CD8-positive, alpha-beta memory T cell (primary cell): ENCODE data around the gene RALGPS2. TPM values are rescaled to one million over a fixed set of nuclear protein-coding genes. Genes with fewer than 3 reads are reported as not detected.

Experiments
- CTCF ChIA-PET: fragments of 350-600 bp; sonication (Branson Sonifier 250); formaldehyde crosslinking; loops from one replicate; lab custom pipeline; 2021; ENCODE audit warnings: antibody characterized with exemption; lab: Charles Lee
- POLR2A ChIA-PET: fragments of 350-600 bp; sonication (Branson Sonifier 250); formaldehyde crosslinking; loops from one replicate; lab custom pipeline; 2021; ENCODE audit warnings: antibody characterized with exemption; lab: Charles Lee
- DNase-seq, 5 donors: peaks; one replicate each; pipeline versions ENCODE4 v3.0.0 to v3.0.0-alpha.2; 2020 to 2022; ENCODE audit warnings: mixed read lengths in 1 of 5
- H3K27ac ChIP-seq: one replicate; pipeline ENCODE4 v1.7.0; 2013; ENCODE audit warnings: low read depth, mild to moderate bottlenecking, low read length, moderate library complexity
- H3K27me3 ChIP-seq: 2 replicates; pipeline ENCODE4 v1.7.0; 2013; ENCODE audit warnings: low read length, mild to moderate bottlenecking; ENCODE audit not compliant: insufficient read depth, poor library complexity, severe bottlenecking
- H3K36me3 ChIP-seq: 2 replicates; pipeline ENCODE4 v1.7.0; 2013; ENCODE audit warnings: mild to moderate bottlenecking, low read length, moderate library complexity; ENCODE audit not compliant: insufficient read depth
- H3K4me1 ChIP-seq: 2 replicates; pipeline ENCODE4 v1.7.0; 2013; ENCODE audit warnings: mild to moderate bottlenecking, low read length, moderate library complexity; ENCODE audit not compliant: insufficient read depth
- H3K4me3 ChIP-seq: 2 replicates; pipeline ENCODE4 v1.7.0; 2013; ENCODE audit warnings: mild to moderate bottlenecking, low read length
- H3K9me3 ChIP-seq: 2 replicates; pipeline ENCODE4 v1.7.0; 2013; ENCODE audit warnings: mild to moderate bottlenecking, low read length
- H3K27ac Mint-ChIP-seq, 8 donors: one replicate each; pipeline ENCODE4 v1.8.0; 2020 to 2021; ENCODE audit warnings: mixed read lengths in 8 of 8, mild to moderate bottlenecking in 6 of 8, inconsistent platforms in 3 of 8, moderate library complexity in 3 of 8
- H3K27me3 Mint-ChIP-seq, 2 donors: one replicate each; pipeline ENCODE4 v1.8.0; 2020 to 2021; ENCODE audit warnings: mixed read lengths in 2 of 2, mild to moderate bottlenecking in 1 of 2, moderate library complexity in 1 of 2
- H3K36me3 Mint-ChIP-seq, 3 donors: one replicate each; pipeline ENCODE4 v1.8.0; 2020 to 2021; ENCODE audit warnings: mixed read lengths in 3 of 3, inconsistent platforms in 1 of 3, mild to moderate bottlenecking in 1 of 3
- H3K4me1 Mint-ChIP-seq, 3 donors: one replicate each; pipeline ENCODE4 v1.8.0; 2020 to 2021; ENCODE audit warnings: mixed read lengths in 3 of 3, inconsistent platforms in 1 of 3, mild to moderate bottlenecking in 1 of 3
- H3K4me3 Mint-ChIP-seq, 7 donors: one replicate each; pipeline ENCODE4 v1.8.0; 2020 to 2021; ENCODE audit warnings: mixed read lengths in 7 of 7, mild to moderate bottlenecking in 6 of 7, moderate library complexity in 4 of 7, inconsistent platforms in 2 of 7
- H3K9me3 Mint-ChIP-seq, 5 donors: one replicate each; pipeline ENCODE4 v1.8.0; 2020 to 2022; ENCODE audit warnings: mixed read lengths in 5 of 5, mild to moderate bottlenecking in 3 of 5, moderate library complexity in 2 of 5, inconsistent platforms in 1 of 5
- polyA plus RNA-seq: library from polyadenylated mRNA; unstranded; fragments of 300-500 nt; fragmentation: Illumina TruSeq; gene quantifications from one replicate; pipeline ENCODE4 v1.2.3, GENCODE V29; 2021
- total RNA-seq, 2 experiments: library from RNA; stranded (reverse); gene quantifications; one replicate each; pipeline ENCODE4 v1.2.3, GENCODE V29; 2021

Gene RALGPS2
- total and polyA plus RNA-seq, 3 experiments from 2014 or later, result 1.8 to 4.1 (median 2.1) TPM

DNA sequence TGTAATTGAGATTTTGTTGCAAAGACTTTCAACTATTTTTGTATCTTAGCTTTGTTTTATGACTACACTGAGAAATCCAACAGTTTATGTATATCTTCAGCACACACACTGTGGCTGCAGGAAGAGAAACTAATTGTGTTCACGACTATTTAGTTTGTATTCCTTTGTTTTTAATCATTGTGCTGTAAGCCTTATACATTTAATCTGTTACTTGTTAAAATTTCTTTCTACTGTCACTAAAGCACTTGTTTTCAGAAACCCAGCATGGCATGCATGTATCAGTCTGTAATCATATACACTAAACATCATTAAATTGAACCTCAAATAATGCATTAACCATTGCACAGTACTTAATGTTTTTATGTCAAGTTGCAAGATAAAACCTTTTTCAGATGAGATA is 145.2 kb downstream of the RALGPS2 start:
- peaks cover 3 to 7% (median 6%) of the 10 kb centered on the region in 3 donors for H3K4me1 Mint-ChIP-seq
- H3K4me3 Mint-ChIP-seq, result no peak overlapping the region
- H3K4me3 ChIP-seq, result no peak overlapping the region
- H3K27me3 Mint-ChIP-seq, result peaks cover 0 to 7% of the 10 kb centered on the region in 2 donors
- no peaks in the 10 kb centered on the region for H3K4me1 ChIP-seq
- no peak for DNase-seq
- H3K36me3 ChIP-seq, result no peaks in the 10 kb centered on the region
- H3K9me3 ChIP-seq, result no peaks in the 10 kb centered on the region
- POLR2A ChIA-PET, result no interaction called here
- CTCF ChIA-PET, result no interaction called here
- H3K27ac Mint-ChIP-seq, result no peak overlapping the region
- no peaks in the 10 kb centered on the region for H3K27me3 ChIP-seq
- no peak overlapping the region for H3K27ac ChIP-seq
- no peaks in the 10 kb centered on the region for H3K9me3 Mint-ChIP-seq
- H3K36me3 Mint-ChIP-seq, result no peaks in the 10 kb centered on the region

DNA sequence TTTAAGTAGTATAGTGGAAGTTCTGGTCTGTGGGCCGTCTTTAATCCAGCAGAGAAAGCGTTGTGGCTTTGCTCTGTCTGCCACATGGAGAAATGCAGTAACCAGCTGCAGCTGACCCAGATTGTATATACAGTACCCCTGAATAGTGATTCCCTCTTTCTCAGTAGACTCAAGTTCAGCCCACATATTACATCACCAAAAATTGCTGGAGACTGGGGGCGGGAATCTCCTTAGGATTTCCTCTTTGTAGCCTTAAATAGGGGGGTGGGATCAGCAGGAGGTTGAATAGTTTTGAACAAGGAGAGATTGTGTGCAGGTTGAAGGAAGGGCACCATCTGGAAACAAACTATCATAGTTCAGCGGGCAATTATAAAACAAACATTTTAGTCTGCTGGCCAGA is 145.9 kb downstream of the RALGPS2 start, which contains the start of gene ANGPTL1:
ANGPTL1 (minus strand) TSS at position 134 of the 400 bp plus-strand sequence. CDS start 5,301 bp downstream, outside the sequence.
- H3K36me3 ChIP-seq, result no peaks in the 10 kb centered on the region

DNA sequence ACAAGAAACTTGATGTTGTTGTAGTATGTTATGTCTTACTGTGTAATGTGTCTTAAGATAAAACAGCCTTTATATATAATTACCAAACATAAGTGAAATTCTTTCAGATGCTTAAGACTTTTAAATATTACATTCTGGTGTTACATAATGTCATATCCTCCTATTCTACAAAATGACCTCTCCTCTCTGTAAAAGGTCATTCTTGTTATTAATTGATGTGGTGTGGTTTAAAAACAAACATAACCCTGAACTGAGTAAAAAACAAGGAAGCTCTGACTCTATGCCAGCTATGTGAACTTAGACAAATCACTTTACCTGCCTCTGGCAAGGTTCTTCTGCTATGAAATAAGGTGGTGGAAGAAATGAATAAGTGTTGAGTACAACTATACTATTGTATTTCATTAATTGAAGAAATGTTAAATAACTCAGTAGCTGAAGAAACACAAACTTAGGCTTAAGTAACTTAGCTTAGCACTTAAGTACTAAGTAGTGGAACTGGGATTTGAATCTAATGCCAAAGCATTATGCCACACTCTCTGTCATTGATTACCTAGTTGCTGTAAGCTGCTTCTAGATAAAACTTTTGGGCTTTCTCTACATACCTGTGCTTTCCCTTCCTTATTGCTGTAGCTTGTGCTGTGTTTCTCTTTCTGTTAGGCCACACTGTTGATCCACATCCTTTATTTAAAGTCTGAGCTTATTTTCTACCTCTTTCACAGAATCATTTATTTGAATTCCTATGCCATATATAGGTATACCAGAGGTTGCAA is 146.7 kb downstream of the RALGPS2 start:
- H3K4me1 Mint-ChIP-seq, result peaks cover 3 to 7% (median 6%) of the 10 kb centered on the region in 3 donors
- no peak for DNase-seq
- ChIA-PET POLR2A (no interaction called here), CTCF (no interaction called here)
- peak overlapping the region in 1 of 8 donors; percentile 75 for H3K27ac Mint-ChIP-seq
- no peaks in the 10 kb centered on the region for H3K36me3 Mint-ChIP-seq
- H3K36me3 ChIP-seq, result no peaks in the 10 kb centered on the region
- H3K9me3 ChIP-seq, result no peaks in the 10 kb centered on the region
- H3K9me3 Mint-ChIP-seq, result no peaks in the 10 kb centered on the region
- no peaks in the 10 kb centered on the region for H3K4me1 ChIP-seq
- H3K27me3 Mint-ChIP-seq, result peaks cover 0 to 4% of the 10 kb centered on the region in 2 donors
- H3K27ac ChIP-seq, result no peak overlapping the region
- no peaks in the 10 kb centered on the region for H3K27me3 ChIP-seq
- no peak overlapping the region for H3K4me3 ChIP-seq
- H3K4me3 Mint-ChIP-seq, result no peak overlapping the region

More for the DNA sequence above, 145.9 kb downstream of the RALGPS2 start, which contains the start of gene ANGPTL1:
- H3K36me3 Mint-ChIP-seq, result no peaks in the 10 kb centered on the region
- H3K4me1 Mint-ChIP-seq, result peaks cover 3 to 7% (median 6%) of the 10 kb centered on the region in 3 donors
- H3K4me3 Mint-ChIP-seq, result no peak within 1 kb of the TSS
- no peak for DNase-seq
- POLR2A ChIA-PET, result no interaction called here
- H3K9me3 Mint-ChIP-seq, result no peaks in the 10 kb centered on the region
- Histone ChIP-seq H3K4me3 (no peak within 1 kb of the TSS), H3K27me3 (no peaks in the 10 kb centered on the region), H3K9me3 (no peaks in the 10 kb centered on the region), H3K4me1 (no peaks in the 10 kb centered on the region), H3K27ac (no peak within 1 kb of the TSS)
- peaks cover 0 to 4% of the 10 kb centered on the region in 2 donors for H3K27me3 Mint-ChIP-seq
- H3K27ac Mint-ChIP-seq, result no peak within 1 kb of the TSS
- CTCF ChIA-PET, result no interaction called here

DNA sequence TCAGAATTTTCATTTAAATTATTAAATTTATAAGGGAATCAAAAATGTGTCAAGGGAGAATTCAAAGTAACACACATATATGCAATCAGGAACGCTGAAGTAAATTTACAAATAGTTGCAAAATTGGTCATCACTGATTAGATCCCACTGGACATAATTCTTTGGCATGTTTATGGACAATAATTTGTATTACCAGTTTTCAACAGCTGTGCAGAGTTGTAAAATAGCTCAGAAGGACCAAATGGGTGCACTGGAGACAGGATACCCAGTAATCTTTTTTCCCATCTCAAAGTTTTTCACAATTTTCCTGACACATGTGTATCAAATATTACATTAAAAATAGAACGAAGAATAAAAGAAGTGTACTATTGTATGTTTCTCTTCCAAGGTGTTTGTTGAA is 149.9 kb downstream of the RALGPS2 start:
- Histone ChIP-seq H3K9me3 (no peaks in the 10 kb centered on the region), H3K4me1 (no peaks in the 10 kb centered on the region), H3K27ac (no peak overlapping the region), H3K4me3 (no peak overlapping the region), H3K27me3 (no peaks in the 10 kb centered on the region), H3K36me3 (no peaks in the 10 kb centered on the region)
- DNase-seq, result no peak
- Mint-ChIP-seq H3K4me1 (no peaks in the 10 kb centered on the region), H3K9me3 (no peaks in the 10 kb centered on the region), H3K4me3 (no peak overlapping the region), H3K27me3 (peaks cover 0 to 4% of the 10 kb centered on the region in 2 donors), H3K27ac (no peak overlapping the region), H3K36me3 (no peaks in the 10 kb centered on the region)
- CTCF ChIA-PET, result no interaction called here
- POLR2A ChIA-PET, result no interaction called here

DNA sequence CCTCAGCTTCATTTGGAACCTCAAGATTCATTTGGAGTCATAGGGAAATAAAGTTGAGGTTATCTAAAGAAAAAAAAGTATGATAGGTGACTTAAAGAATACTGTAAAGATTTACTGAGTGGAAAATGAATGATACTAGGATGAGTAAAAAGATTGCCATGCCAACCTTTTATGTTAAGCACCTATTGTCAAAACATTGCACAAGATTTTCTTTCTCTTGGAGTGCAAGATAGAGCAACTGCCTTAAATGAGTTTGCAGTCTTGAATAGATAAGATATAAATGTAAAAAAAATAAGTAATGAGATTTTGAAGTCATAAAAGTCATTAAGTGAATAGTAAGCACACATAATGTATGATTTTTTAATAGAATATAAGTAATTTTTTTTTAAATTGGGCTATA is 150.9 kb downstream of the RALGPS2 start:
- CTCF ChIA-PET, result no interaction called here
- POLR2A ChIA-PET, result no interaction called here
- Mint-ChIP-seq H3K4me3 (no peak overlapping the region), H3K27ac (no peak overlapping the region), H3K27me3 (peaks cover 0 to 4% of the 10 kb centered on the region in 2 donors), H3K9me3 (no peaks in the 10 kb centered on the region), H3K36me3 (no peaks in the 10 kb centered on the region), H3K4me1 (no peaks in the 10 kb centered on the region)
- Histone ChIP-seq H3K27ac (no peak overlapping the region), H3K36me3 (no peaks in the 10 kb centered on the region), H3K4me3 (no peak overlapping the region), H3K4me1 (no peaks in the 10 kb centered on the region), H3K9me3 (no peaks in the 10 kb centered on the region), H3K27me3 (no peaks in the 10 kb centered on the region)
- no peak for DNase-seq

DNA sequence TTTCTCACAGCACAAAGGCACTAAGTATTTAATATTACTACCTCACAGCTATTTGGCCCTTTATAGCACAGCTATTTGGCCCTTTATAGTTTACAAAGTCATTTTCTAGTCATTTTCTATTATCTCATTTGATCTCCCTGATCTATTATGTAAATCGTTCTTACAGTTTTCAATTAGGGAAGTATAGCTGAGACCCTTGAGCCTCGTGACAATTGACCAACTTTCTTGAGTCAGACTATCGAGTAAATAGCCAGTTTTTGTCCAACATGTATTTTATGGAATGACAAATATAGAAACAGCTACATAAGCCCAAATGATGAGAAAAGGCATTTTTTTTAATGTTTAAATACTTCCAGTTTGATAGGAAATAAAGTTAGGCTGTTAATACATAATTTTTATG is 152.9 kb downstream of the RALGPS2 start:
- no peaks in the 10 kb centered on the region for H3K9me3 Mint-ChIP-seq
- CTCF ChIA-PET, result no interaction called here
- POLR2A ChIA-PET, result no interaction called here
- no peaks in the 10 kb centered on the region for H3K36me3 Mint-ChIP-seq
- no peak overlapping the region for H3K4me3 ChIP-seq
- no peaks in the 10 kb centered on the region for H3K27me3 ChIP-seq
- no peak overlapping the region for H3K27ac Mint-ChIP-seq
- no peaks in the 10 kb centered on the region for H3K4me1 Mint-ChIP-seq
- H3K4me3 Mint-ChIP-seq, result no peak overlapping the region
- no peaks in the 10 kb centered on the region for H3K4me1 ChIP-seq
- DNase-seq, result no peak
- no peaks in the 10 kb centered on the region for H3K9me3 ChIP-seq
- no peak overlapping the region for H3K27ac ChIP-seq
- H3K36me3 ChIP-seq, result no peaks in the 10 kb centered on the region
- H3K27me3 Mint-ChIP-seq, result peaks cover 0 to 4% of the 10 kb centered on the region in 2 donors

DNA sequence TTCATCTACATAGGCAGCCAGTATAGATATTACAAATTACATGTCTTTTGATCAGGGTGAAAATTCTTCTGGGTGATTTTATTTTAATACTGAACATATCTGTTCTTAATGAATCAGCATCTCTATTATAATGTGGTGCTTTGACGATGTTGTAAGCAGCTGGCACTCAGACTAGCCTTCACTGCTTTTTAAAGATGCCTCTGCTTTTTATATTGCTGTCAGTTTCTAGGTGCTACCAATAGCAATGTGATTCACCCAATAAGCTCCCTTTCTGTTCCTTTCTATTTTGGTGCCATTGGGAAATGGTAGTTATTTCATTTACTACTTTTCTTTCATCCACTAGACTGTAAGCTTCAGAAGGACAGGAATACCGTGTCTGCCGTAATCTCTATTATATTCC is 156.9 kb downstream of the RALGPS2 start:
- ChIA-PET CTCF (no interaction called here), POLR2A (no interaction called here)
- no peaks in the 10 kb centered on the region for H3K9me3 Mint-ChIP-seq
- Histone ChIP-seq H3K4me3 (no peak overlapping the region), H3K27me3 (no peaks in the 10 kb centered on the region), H3K4me1 (no peaks in the 10 kb centered on the region), H3K36me3 (no peaks in the 10 kb centered on the region), H3K27ac (no peak overlapping the region), H3K9me3 (no peaks in the 10 kb centered on the region)
- no peak overlapping the region for H3K27ac Mint-ChIP-seq
- H3K27me3 Mint-ChIP-seq, result no peaks in the 10 kb centered on the region
- DNase-seq, result no peak
- H3K36me3 Mint-ChIP-seq, result no peaks in the 10 kb centered on the region
- H3K4me1 Mint-ChIP-seq, result no peaks in the 10 kb centered on the region
- no peak overlapping the region for H3K4me3 Mint-ChIP-seq

DNA sequence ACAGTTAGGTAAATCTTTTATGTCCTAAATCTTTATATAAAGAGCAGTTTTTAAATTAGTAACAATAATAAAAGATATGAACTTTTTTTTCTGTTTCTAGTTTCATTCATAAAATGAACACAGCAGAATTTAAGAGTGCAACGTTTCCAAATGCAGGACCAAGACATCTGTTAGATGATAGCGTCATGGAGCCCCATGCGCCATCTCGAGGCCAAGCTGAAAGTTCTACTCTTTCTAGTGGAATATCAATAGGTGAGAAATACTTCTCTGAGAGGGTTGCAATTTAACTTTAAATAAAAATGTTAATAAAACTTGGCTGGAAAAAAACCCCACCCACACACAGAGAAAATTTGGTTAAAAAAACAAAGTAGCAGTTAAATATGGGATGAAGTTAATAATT is 160.8 kb downstream of the RALGPS2 start:
- H3K9me3 Mint-ChIP-seq, result no peaks in the 10 kb centered on the region
- H3K4me1 Mint-ChIP-seq, result no peaks in the 10 kb centered on the region
- no peak overlapping the region for H3K4me3 Mint-ChIP-seq
- no peak overlapping the region for H3K27ac Mint-ChIP-seq
- Histone ChIP-seq H3K36me3 (no peaks in the 10 kb centered on the region), H3K4me1 (no peaks in the 10 kb centered on the region), H3K27ac (no peak overlapping the region), H3K27me3 (no peaks in the 10 kb centered on the region), H3K4me3 (no peak overlapping the region), H3K9me3 (no peaks in the 10 kb centered on the region)
- POLR2A ChIA-PET, result interaction anchor here (0.5 kb wide), 1 partner anchor 232 kb away, joined by 3 read pairs; no protein-coding TSS in a partner anchor
- no peak for DNase-seq
- peaks cover 0 to 2% (median 0%) of the 10 kb centered on the region in 3 donors for H3K36me3 Mint-ChIP-seq
- CTCF ChIA-PET, result no interaction called here
- no peaks in the 10 kb centered on the region for H3K27me3 Mint-ChIP-seq
